ENCODE results near the gene NSD1. TPM values are rescaled to one million over a fixed set of nuclear protein-coding genes. Genes with fewer than 3 reads are reported as not detected.
A peak's percentile ranks its signal among the peaks of the same experiment; 100 is the strongest.

The NSD1 gene
- 100 to 1,000 TPM; 150 to 190 TPM for total RNA-seq
- 36.0 TPM for polyA plus RNA-seq (2013, experiment 1 of 2)
- polyA plus RNA-seq (2013, experiment 2 of 2), result 38.8 TPM
- long read RNA-seq, experiment 1, partial matches to known transcripts, result 3 of 30 reads
- long read RNA-seq, experiment 1, other reads (novel, unspliced or antisense), result 27 of 30 reads
- long read RNA-seq, experiment 2, full-length matches to known transcripts, result 2 of 75 reads
- long read RNA-seq, experiment 2, partial matches to known transcripts, result 52 of 75 reads
- long read RNA-seq, experiment 2, other reads (novel, unspliced or antisense), result 21 of 75 reads
- long read RNA-seq, experiment 3, partial matches to known transcripts, result 78 of 199 reads
- long read RNA-seq, experiment 3, other reads (novel, unspliced or antisense), result 118 of 199 reads
- long read RNA-seq, experiment 4, partial matches to known transcripts, result 14 of 50 reads
- long read RNA-seq, experiment 4, other reads (novel, unspliced or antisense), result 32 of 50 reads

DNA sequence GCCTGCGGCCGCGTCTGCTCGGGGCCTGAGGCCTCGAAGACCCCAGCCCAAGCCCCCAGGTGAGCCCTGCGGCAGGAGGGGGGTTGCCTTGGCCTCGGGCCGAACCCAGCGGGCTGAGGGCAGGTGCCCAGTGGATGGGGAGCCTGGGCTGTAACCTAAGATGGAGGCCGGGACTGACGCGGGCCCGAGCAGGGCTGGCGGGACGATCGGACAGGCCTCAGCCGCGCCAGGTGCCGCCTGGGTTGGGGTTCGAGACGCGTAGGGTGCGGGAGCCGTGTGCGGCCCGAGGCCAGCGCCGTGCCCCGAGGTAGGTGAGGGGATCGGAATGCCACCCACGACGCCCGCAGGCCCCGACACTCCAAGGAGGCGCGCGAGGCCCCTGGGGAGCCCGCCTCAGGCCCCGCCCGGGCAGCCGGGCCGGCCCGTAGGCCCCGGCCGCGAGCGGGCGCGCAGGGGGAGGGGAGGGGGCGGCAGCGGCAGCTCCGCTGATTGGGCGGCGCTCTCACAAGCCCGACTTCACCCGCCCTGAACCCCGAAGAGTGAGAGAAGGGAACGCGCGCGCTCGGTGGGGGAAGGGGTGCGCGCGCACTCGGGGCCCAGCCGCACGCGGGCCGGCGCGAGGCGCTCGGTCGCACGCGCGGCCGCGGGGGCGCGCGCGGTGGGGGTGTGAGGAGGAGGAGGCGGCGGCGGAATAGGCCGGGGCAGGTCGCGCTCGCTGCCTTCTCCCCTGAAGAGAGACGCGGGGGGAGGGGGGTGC is at the start of gene NSD1:
Gene NSD1, plus strand, starts transcription at position 678 of the 757 bp plus-strand sequence. CDS start 1,331 bp downstream, outside the sequence.
- Histone ChIP-seq H3K27me3 (ENCODE audit: control insufficient read depth, insufficient read depth, low read length, poor library complexity, severe bottlenecking) (no peaks in the 10 kb centered on the region), H3K9ac (ENCODE audit: extremely low read depth, low read length, poor library complexity, severe bottlenecking) (peak within 1 kb of the TSS; percentile 77), H3K4me3 (ENCODE audit: low read length) (peak within 1 kb of the TSS; percentile 93), H3K27ac (ENCODE audit: low read depth, low read length) (peak within 1 kb of the TSS; percentile 95), H3K4me1 (ENCODE audit: control insufficient read depth, insufficient read depth, low read length) (peaks cover 7% of the 10 kb centered on the region), H3K36me3 (ENCODE audit: control insufficient read depth, insufficient read depth, low read length) (peaks cover 37% of the 10 kb centered on the region), H3K9me3 (ENCODE audit: control insufficient read depth, low read length) (peaks cover 7% of the 10 kb centered on the region)
- Mint-ChIP-seq H3K9me3 (no peaks in the 10 kb centered on the region), H3K27me3 (ENCODE audit: insufficient read depth) (peaks cover 3% of the 10 kb centered on the region), H3K4me1 (peaks cover 35% of the 10 kb centered on the region), H3K36me3 (ENCODE audit: low read depth) (peaks cover 36% of the 10 kb centered on the region), H3K27ac (peak within 1 kb of the TSS; percentile 94), H3K4me3 (peak within 1 kb of the TSS; percentile 78)
- TF ChIP-seq, protein P1, sequence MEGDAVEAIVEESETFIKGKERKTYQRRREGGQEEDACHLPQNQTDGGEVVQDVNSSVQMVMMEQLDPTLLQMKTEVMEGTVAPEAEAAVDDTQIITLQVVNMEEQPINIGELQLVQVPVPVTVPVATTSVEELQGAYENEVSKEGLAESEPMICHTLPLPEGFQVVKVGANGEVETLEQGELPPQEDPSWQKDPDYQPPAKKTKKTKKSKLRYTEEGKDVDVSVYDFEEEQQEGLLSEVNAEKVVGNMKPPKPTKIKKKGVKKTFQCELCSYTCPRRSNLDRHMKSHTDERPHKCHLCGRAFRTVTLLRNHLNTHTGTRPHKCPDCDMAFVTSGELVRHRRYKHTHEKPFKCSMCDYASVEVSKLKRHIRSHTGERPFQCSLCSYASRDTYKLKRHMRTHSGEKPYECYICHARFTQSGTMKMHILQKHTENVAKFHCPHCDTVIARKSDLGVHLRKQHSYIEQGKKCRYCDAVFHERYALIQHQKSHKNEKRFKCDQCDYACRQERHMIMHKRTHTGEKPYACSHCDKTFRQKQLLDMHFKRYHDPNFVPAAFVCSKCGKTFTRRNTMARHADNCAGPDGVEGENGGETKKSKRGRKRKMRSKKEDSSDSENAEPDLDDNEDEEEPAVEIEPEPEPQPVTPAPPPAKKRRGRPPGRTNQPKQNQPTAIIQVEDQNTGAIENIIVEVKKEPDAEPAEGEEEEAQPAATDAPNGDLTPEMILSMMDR (conservative IDR thresholded peaks at IDR 0.05), result no peak
- WGBS, 2 experiments (ENCODE audit: insufficient coverage in 1 of 2, insufficient read length in 1 of 2), result 0 to 5% methylated on average over 4 to 81 of the region's 93 CpGs
- DNase-seq, result peak; percentile 97

DNA sequence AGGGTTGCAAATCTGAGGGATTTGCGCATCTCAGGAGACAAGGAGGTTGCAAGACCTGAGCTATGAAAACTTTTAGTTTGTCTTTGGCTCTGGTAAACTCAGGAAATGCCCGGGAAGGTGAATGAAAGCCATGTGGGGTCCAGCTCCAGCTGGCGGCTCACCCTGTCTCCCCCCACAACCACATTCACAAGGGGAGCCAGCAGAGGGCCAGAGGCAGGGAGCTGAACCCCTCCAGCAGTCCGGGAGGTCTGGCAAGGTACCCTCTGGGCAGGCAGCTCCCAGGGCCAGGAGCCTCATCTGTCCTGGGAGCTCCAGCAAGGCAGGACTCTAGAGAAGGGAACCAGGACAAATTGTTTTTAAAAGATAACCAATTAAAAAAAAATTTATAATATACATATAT is 49.4 kb upstream of the NSD1 start:
- H3K9ac ChIP-seq (ENCODE audit: extremely low read depth, low read length, poor library complexity, severe bottlenecking), result no peak overlapping the region
- Mint-ChIP-seq H3K27me3 (ENCODE audit: insufficient read depth) (peaks cover 1% of the 10 kb centered on the region), H3K4me3 (no peak overlapping the region), H3K27ac (no peak overlapping the region), H3K4me1 (peaks cover 36% of the 10 kb centered on the region), H3K36me3 (ENCODE audit: low read depth) (peaks cover 10% of the 10 kb centered on the region), H3K9me3 (no peaks in the 10 kb centered on the region)
- DNase-seq, result no peak
- TF ChIP-seq, protein P1 (conservative IDR thresholded peaks at IDR 0.05), result no peak
- H3K27ac ChIP-seq (ENCODE audit: low read depth, low read length), result no peak overlapping the region
- H3K27me3 ChIP-seq (ENCODE audit: control insufficient read depth, insufficient read depth, low read length, poor library complexity, severe bottlenecking), result no peaks in the 10 kb centered on the region
- no peak overlapping the region for H3K4me3 ChIP-seq (ENCODE audit: low read length)
- H3K36me3 ChIP-seq (ENCODE audit: control insufficient read depth, insufficient read depth, low read length), result no peaks in the 10 kb centered on the region
- WGBS, 2 experiments (ENCODE audit: insufficient coverage in 1 of 2, insufficient read length in 1 of 2), result 67 to 89% methylated on average over 1 to 4 of the region's 4 CpGs
- H3K9me3 ChIP-seq (ENCODE audit: control insufficient read depth, low read length), result no peaks in the 10 kb centered on the region
- H3K4me1 ChIP-seq (ENCODE audit: control insufficient read depth, insufficient read depth, low read length), result no peaks in the 10 kb centered on the region

- Mint-ChIP-seq H3K4me3 (peak overlapping the region; percentile 72), H3K9me3 (no peaks in the 10 kb centered on the region), H3K27me3 (ENCODE audit: insufficient read depth) (peaks cover 1% of the 10 kb centered on the region), H3K4me1 (peaks cover 36% of the 10 kb centered on the region), H3K27ac (peak overlapping the region; percentile 62), H3K36me3 (ENCODE audit: low read depth) (peaks cover 19% of the 10 kb centered on the region)
- Histone ChIP-seq H3K27me3 (ENCODE audit: control insufficient read depth, insufficient read depth, low read length, poor library complexity, severe bottlenecking) (no peaks in the 10 kb centered on the region), H3K36me3 (ENCODE audit: control insufficient read depth, insufficient read depth, low read length) (no peaks in the 10 kb centered on the region), H3K9ac (ENCODE audit: extremely low read depth, low read length, poor library complexity, severe bottlenecking) (no peak overlapping the region), H3K9me3 (ENCODE audit: control insufficient read depth, low read length) (no peaks in the 10 kb centered on the region), H3K27ac (ENCODE audit: low read depth, low read length) (peak overlapping the region; percentile 38), H3K4me1 (ENCODE audit: control insufficient read depth, insufficient read depth, low read length) (no peaks in the 10 kb centered on the region), H3K4me3 (ENCODE audit: low read length) (no peak overlapping the region)
- WGBS, 2 experiments (ENCODE audit: insufficient coverage in 1 of 2, insufficient read length in 1 of 2), result 63 to 83% methylated on average over 8 to 13 of the region's 13 CpGs
- no peak for DNase-seq
- TF ChIP-seq, protein P1 (conservative IDR thresholded peaks at IDR 0.05), result no peak
Measured at GRCh38 chr5:177085985-177086653, 47.5 kb upstream of the NSD1 start.
